ENCODE data around the gene IFNGR1. TPM values are rescaled to one million over a fixed set of nuclear protein-coding genes. Genes with fewer than 3 reads are reported as not detected.

The IFNGR1 gene
- total and polyA plus RNA-seq, 10 of the 15 experiments (the other 5 are each of a cell fraction or from before 2014, with no cell fraction given), result 89.0 to 296 (median 138) TPM

GRCh38 chr6:137217801-137218472 is 1.2 kb downstream of the IFNGR1 start (continued):
- TF ChIP-seq BCL3 (IDR thresholded peaks at IDR 0.05; ENCODE audit: borderline replicate concordance, insufficient read depth, low read depth, low read length, poor library complexity, severe bottlenecking) (no peak), USF1 (IDR thresholded peaks at IDR 0.05; ENCODE audit: borderline replicate concordance, extremely low read length, insufficient read depth, low read depth, low read length) (no peak), IRF3 (IDR thresholded peaks at IDR 0.05) (no peak), RAD21 (IDR thresholded peaks at IDR 0.05; ENCODE audit: insufficient read depth, low read depth, low read length) (0 out of 2 replicates have a peak, but pooled peaks have one; percentile 15), NFYB (IDR thresholded peaks at IDR 0.05; ENCODE audit: insufficient read depth, low read depth, low read length) (no peak), SP1 (IDR thresholded peaks at IDR 0.05; ENCODE audit: low read depth, low read length) (no peak), CEBPB (IDR thresholded peaks at IDR 0.05; ENCODE audit: borderline replicate concordance in 1 of 2, low read depth in 2 of 2, low read length in 2 of 2) (no peak), FOS (IDR thresholded peaks at IDR 0.05; ENCODE audit: borderline replicate concordance, extremely low read depth, insufficient read length) (no peak), RELA (IDR thresholded peaks at IDR 0.05; ENCODE audit: borderline replicate concordance, partially characterized antibody) (no peak), POLR2AphosphoS5 (IDR thresholded peaks at IDR 0.05; ENCODE audit: low read length) (no peak), SMAD1 (IDR thresholded peaks at IDR 0.05; ENCODE audit: low read depth, partially characterized antibody) (no peak), SMARCA5 (IDR thresholded peaks at IDR 0.05) (no peak), HDAC6 (IDR thresholded peaks at IDR 0.05; ENCODE audit: unreplicated experiment) (no peak), TBL1XR1 (IDR thresholded peaks at IDR 0.05; ENCODE audit: low read depth, low read length) (no peak), RBBP5 (conservative IDR thresholded peaks at IDR 0.05) (no peak), MEF2A (IDR thresholded peaks at IDR 0.05; ENCODE audit: insufficient read depth, low read depth, low read length) (no peak), MLLT1 (IDR thresholded peaks at IDR 0.05) (peak; percentile 84), SMAD5 (IDR thresholded peaks at IDR 0.05; ENCODE audit: low read depth) (0 out of 2 replicates have a peak, but pooled peaks have one; percentile 42), RUNX3 (IDR thresholded peaks at IDR 0.05; ENCODE audit: low read length) (peak; percentile 70), CBX3 (IDR thresholded peaks at IDR 0.05; ENCODE audit: borderline replicate concordance, low read depth) (no peak), TCF7 (IDR thresholded peaks at IDR 0.05; ENCODE audit: borderline replicate concordance) (no peak), SREBF1 (IDR thresholded peaks at IDR 0.05; ENCODE audit: low read length) (no peak), BCL11A (IDR thresholded peaks at IDR 0.05; ENCODE audit: low read depth, low read length) (no peak), SUPT20H (IDR thresholded peaks at IDR 0.05; ENCODE audit: borderline replicate concordance, control insufficient read depth, low read depth, low read length) (no peak), ZBED1 (IDR thresholded peaks at IDR 0.05; ENCODE audit: borderline replicate concordance) (0 out of 2 replicates have a peak, but pooled peaks have one; percentile 55), EED (IDR thresholded peaks at IDR 0.05; ENCODE audit: low read depth) (no peak), CBFB (IDR thresholded peaks at IDR 0.05; ENCODE audit: low read depth) (peak; percentile 6; the same call in 1 of the 2 replicates), ESRRA (IDR thresholded peaks at IDR 0.05; ENCODE audit: low read length) (no peak)

Measured in GM12878 (cell line).